Activated CD8-positive, alpha-beta memory T cell treated with anti-CD3 and anti-CD28 coated beads, Interleukin-2, amount 50 U/mL, for 1 hour (primary cell): ENCODE results near the gene TGFB1.
A peak's percentile ranks its signal among the peaks of the same experiment; 100 is the strongest.

ENCODE experiments used
- DNase-seq: peaks from one replicate; pipeline ENCODE4 v3.0.0-alpha.2; 2020; ENCODE audit errors: extremely low read depth

TGFB1 gene

DNA sequence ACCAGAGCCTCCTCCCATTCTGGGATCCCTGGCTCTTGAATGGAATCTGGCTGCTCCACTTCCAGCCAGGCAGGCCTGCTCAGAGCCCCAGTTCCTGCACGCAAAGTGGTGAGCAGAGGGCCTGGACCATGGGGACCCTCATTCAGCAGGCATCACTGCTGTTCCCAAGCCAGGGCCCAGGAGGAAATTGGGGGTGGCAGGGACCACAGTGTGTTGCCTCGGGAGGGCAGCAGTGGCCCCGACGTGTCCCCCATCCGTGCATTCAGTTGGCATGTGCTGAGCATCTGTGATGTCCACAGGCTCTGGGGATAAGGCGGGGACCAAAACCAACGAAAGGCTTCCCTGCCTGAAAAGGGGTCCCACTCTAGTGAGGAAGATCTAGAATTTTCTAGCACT is 32.5 kb downstream of the TGFB1 start:
- no peak for DNase-seq

GRCh38 chr19:41320568-41320967 is 33.2 kb downstream of the TGFB1 start:
- DNase-seq, result no peak

GRCh38 chr19:41320185-41320518 is 33.6 kb downstream of the TGFB1 start:
- no peak for DNase-seq

GRCh38 chr19:41319500-41320184 is 34.1 kb downstream of the TGFB1 start:
- no peak for DNase-seq

- no peak for DNase-seq
These were observed 34.8 kb downstream of the TGFB1 start for GRCh38 chr19:41318696-41319499.

- no peak for DNase-seq
These were observed 37.3 kb downstream of the TGFB1 start for GRCh38 chr19:41316306-41316920.

DNA sequence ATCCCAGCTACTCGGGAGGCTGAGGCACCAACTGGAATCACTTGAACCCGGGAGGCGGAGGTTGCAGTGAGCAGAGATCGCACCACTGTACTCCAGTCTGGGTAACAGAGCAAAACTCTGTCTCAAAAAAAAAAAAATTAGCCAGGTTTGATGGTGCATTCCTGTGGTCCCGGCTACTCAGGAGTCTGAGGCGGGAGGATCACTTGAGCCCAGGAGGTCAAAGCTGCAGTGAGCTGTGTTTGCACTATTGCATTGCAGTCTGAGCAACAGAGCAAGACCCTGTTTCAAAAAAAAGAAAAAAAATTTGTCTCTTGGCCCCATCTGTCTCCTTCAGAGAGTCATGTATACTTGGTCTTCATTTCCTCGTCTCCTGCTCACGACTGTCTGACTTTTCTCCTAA is 42.1 kb downstream of the TGFB1 start:
- DNase-seq, result no peak

- no peak for DNase-seq
These were observed 42.6 kb downstream of the TGFB1 start for GRCh38 chr19:41311072-41311471.

- peak; percentile 77 for DNase-seq
These were observed 43.5 kb downstream of the TGFB1 start, which contains the start of gene CCDC97 for GRCh38 chr19:41310033-41310831. CCDC97 (plus strand) TSS chr19:41310172; CDS start chr19:41310311, 139 bp downstream.

GRCh38 chr19:41309180-41310032 is 44.3 kb downstream of the TGFB1 start:
- DNase-seq, result no peak

- peak; percentile 74 for DNase-seq
These were observed 45.1 kb downstream of the TGFB1 start for GRCh38 chr19:41308450-41309179.

GRCh38 chr19:41307954-41308449 is 45.7 kb downstream of the TGFB1 start:
- no peak for DNase-seq

DNA sequence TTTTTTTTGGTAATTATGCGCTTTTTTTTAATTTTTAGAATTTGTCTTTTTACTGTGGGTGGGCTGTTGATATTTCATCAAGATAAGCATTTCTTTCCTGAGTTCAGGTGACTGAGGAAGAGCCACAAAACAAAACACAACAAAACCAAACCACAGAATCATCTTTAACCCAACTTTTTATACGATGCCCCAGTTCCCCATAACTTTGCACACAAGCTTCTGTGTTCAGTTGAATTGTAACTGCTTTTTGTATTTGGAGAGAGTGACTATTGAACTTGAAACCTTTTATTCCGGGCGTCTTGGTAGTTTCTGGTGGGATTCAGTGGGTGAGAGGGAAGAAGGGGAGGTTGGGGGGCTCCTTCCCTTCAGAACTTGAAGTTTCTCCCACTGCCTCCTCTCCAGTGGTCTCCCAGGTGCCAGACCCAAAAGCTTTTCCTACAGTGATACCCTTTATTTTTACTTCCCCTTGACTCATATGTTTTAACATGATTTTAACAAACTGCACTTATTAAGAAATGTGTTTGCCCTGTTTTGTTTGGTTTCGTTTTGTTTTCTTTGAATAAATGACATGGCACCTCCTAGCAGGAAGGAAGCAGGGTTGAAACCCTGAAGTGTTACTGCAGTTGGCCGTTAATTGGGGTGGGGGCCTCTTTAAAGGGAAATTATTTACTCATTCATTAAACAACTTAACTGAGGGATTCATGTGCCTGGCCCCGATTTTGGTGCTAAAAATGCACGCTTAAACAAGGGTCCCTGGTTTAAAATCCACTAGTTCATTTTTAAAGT is 46.4 kb downstream of the TGFB1 start:
- DNase-seq, result no peak

GRCh38 chr19:41305927-41306793 is 47.6 kb downstream of the TGFB1 start:
- DNase-seq, result no peak

DNA sequence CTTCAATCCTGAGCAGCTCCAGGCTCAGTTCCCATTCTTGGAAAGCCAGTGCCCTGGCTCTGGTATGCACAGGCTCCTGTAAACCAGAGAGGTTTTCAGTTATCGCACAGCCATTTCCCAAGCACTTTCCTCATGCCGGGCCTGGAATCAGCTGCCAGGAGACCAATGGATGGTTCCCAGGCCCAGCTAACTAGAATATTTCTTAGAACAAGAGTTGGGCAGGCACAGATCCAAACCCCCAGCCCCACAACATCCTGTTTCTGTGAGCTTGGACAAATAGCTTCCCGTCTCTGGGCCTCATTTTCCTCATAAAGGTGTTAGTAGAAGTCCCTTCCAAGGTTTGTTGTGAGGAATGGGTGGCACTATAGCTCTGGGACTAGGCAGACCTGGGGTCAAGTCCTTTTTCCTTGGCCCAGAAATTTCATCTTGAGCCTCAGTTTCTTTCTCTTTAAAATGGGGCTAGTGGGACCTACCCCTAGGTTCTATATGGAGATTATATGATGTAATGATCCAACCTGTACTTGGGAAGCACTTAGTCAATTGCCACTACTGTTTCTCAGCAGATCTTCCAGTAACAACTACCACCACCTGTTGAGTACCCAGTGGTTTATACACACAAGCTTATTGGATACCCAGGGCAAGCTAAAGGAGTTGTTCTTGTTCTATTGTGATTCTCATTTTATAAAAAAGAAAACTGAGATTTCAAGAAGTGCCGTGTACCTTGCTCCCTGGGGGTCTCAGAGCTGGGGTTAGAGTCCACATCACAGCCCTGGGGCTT is 48.8 kb downstream of the TGFB1 start:
- DNase-seq, result no peak

GRCh38 chr19:41303954-41304353 is 49.8 kb downstream of the TGFB1 start:
- DNase-seq, result no peak

DNA sequence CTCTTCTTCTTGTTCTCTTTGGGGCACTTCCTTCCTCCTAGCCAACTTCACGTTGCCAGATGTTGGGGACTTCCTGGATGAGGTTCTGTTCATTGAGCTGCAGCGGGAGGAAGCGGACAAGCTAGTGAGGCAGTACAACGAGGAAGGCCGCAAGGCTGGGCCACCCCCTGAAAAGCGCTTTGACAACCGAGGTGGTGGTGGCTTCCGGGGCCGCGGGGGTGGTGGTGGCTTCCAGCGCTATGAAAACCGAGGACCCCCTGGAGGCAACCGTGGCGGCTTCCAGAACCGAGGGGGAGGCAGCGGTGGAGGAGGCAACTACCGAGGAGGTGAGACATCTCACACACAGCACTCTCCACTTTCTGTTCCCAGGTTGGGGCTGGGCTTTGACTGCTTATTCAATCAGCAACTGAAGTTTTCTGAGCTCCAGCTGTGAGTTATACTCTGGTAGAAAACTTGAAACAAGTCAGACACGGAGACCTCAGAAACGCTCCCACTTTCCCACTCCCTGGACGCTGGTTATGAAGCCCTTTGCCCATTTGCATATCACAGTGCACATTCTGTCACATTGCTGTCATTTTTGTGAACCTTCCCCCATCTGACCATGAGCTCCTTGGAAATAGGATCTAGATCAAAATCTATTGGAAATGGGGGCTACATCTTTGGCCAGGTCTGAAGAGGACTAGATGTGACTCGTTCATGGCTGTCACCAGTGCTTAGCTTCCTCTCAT is 50.9 kb downstream of the TGFB1 start:
- no peak for DNase-seq
